IPS-NIHi11 (cell line): Measurements from ENCODE around the gene SH3RF1.
"Not testable (repeated sequence)": the region's sequence is repeated elsewhere in the genome, so short reads cannot be mapped to it uniquely, and the experiment has no call there.

Experiments
- DNase-seq: peaks from one replicate; pipeline ENCODE4 v3.0.0; 2012; ENCODE audit warnings: mixed read lengths, low spot score

The SH3RF1 gene

GRCh38 chr4:169225812-169226211 lies 44.9 kb downstream of the SH3RF1 start:
- no peak for DNase-seq

DNA sequence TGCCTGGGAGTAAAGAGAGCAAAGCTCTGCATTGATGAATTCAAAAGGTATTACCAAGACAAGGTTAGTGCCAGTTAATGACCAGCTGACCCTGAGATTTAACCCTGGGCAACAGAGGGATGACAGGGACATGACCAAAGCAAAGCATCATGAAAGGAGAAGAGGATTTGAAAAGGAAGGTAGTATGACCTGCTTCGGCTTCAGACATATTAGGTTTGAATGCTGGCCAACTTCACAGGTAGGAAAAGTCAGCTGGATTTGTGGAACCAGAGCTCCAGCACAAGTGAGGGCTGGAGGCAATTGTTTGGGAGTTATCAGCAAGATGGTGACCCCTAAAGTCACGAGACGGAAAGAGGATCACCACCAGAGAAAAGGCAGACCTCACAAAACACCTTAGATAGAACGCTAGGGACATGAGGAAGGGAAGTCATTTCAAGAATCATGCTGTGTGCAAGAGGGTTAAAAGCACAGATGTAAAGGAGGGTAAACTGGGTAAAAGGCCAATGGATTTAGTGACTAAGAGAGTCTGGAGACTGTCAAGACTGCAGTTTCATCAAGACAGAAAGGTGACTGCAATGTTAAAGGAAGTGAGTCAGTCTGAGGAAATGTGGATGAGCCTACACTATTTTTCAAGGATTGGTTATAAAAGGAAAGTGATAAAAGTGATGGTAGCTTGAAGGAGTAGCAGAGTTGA lies 45.6 kb downstream of the SH3RF1 start:
- DNase-seq: no peak

DNA sequence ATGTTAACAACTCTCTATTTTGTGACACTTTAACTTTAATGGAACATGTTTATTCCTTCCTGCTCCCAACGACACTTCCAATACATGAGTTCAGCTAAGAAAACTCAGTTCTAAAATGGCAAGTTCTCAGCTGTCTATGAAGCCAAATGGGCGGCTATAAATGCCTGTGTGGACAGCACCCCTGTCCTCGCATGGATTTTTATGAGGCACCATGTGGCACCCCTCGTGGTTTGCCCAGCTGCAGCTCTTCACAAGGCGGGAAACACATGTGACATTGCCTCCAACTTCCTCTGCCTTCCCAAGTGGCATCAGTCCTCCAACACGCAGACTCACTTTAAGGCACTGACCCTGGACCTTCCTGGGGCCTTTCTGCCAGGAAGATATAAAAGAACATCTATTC lies 48.0 kb downstream of the SH3RF1 start:
- no peak for DNase-seq

GRCh38 chr4:169221662-169222061 lies 49.1 kb downstream of the SH3RF1 start:
- DNase-seq: no peak

- DNase-seq: no peak
These were observed 49.8 kb downstream of the SH3RF1 start for GRCh38 chr4:169220854-169221411.

- DNase-seq: no peak
These were observed 50.3 kb downstream of the SH3RF1 start for GRCh38 chr4:169220447-169220846.

- DNase-seq: no peak
These were observed 51.3 kb downstream of the SH3RF1 start for GRCh38 chr4:169219440-169219839.

GRCh38 chr4:169215656-169216055 lies 55.1 kb downstream of the SH3RF1 start:
- DNase-seq: no peak

GRCh38 chr4:169212981-169213380 lies 57.8 kb downstream of the SH3RF1 start:
- DNase-seq: no peak

DNA sequence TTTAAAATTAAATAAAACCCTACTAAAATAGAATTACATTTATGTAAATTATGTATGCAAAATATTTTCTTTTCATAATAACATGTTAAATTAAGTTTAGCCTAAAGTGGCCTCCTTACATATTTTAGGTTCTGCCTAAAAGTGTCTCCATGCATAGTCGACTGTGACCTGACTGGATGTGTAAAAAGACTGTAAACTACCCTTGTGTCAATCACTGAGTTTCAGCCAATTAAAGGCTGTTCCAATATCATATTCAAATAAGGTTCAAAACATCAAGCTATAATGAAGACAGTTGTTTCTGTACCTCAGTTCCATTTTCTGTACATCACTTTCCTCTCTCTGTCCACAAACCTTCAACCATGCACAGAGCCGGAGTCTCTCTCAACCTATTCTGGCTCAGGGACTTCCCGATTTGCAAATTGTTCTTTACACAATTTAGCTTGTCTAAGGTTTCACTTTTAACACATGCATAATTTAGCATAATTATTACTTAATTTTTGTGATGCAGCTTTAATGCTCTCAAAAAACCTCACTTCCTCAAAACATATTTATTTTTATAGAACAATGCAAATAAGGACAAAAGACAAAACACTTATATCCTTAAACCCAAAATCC lies 60.1 kb downstream of the SH3RF1 start:
- DNase-seq: no peak

DNA sequence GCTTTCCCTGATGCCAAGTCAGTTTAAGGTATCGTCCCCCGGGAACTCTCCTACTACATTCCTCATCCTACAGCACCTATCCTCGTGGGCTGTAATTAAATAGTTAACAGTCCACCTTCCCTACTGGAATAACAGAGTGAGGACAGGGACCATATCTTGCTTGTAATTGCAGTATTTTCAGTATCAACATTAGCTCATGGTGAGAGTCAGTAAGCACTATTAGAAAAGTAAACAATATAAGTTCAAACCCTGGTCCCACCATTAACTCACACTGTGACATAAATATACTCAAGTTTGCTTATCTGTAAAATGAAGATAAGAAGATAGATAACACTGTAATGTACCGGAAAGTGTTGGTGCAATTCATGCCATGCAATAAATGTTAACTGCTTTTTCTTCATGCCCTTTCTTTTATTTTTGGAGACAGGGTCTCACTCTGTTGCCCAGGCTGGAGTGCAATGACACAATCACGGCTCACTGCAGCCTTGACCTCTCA lies 61.3 kb downstream of the SH3RF1 start:
- no peak for DNase-seq

GRCh38 chr4:169208516-169208915 lies 62.2 kb downstream of the SH3RF1 start:
- DNase-seq: no peak

- DNase-seq: no peak
These were observed 62.7 kb downstream of the SH3RF1 start for GRCh38 chr4:169208090-169208455.

DNA sequence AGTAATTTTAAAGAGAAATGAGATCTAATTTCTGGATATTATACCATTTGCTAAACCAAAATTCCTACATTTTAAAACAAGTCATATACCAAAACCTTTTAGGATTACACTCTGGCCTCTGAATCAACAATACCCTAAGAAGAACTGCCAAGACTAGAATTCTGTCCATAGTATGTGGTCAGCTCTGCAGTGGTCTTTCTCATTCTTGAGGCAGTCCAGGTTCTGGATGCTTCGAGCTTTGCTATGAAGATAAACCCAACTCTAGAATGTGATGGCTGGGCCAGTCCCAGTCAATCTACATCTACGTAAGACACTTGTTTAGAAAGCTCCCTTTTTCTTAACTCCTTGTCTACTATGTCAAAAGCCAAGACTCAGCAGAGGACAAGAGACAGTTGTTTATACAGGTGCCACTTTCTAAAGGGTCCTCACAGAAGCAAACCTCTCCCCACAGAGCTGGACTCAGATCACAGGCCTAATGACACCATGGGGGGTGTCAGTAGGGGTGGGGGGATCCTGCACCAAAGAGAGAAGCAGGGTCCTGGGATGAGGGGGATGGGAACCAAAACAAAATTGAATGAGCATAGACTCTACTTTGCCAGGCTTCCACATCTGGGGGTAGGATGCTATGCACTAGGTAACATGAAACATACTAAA lies 63.2 kb downstream of the SH3RF1 start:
- DNase-seq: no peak

- DNase-seq: no peak
These were observed 65.0 kb downstream of the SH3RF1 start for GRCh38 chr4:169205744-169206080.

DNA sequence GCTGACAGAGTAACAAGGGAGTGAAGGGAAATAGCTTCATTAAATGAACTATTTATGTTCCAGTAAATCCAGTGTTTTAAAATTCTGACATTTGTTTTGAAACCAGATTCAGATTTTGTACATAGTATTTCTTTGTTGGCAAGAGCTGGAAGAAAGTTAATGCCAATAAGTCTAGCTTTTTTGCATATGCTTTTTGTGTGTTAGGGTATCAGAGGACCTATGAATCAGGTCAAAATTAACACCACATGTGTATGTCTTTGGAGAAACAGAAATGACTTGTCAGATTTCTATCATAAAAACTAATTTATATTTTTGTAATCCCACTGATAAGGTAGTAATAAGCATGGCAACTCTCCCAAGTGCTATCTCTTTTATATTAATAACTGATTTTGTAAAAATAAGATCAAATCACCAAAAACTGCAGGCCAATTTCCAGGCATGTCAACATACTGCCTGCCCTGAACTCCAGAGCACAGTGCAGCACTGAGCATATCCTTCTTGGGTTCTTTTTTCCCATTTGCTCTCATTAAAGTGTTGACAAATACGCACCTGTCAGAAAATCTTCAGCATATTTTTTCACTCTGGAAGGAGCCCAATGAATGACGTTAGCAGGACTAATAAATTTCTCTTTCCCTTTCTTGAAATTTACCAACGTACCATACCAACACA lies 65.5 kb downstream of the SH3RF1 start:
- DNase-seq: no peak

DNA sequence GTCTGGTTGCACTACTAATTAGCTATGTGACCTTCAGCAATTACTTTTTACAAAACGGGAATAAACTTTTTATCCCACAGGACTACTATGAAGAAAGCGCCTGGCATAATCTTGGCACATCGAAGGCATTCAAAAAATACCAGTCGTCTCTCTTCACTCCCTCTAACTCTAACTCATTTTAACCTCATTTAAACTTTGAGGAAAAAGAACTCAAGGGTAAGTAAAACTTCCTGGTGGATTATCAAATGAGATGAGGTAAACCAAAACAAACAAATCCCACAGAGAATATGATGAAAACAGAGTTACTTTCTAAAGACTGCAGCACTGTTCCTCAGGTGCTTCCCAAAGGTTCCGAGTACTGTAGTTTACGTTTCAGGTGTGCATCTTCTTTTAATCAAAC lies 66.9 kb downstream of the SH3RF1 start:
- no peak for DNase-seq

DNA sequence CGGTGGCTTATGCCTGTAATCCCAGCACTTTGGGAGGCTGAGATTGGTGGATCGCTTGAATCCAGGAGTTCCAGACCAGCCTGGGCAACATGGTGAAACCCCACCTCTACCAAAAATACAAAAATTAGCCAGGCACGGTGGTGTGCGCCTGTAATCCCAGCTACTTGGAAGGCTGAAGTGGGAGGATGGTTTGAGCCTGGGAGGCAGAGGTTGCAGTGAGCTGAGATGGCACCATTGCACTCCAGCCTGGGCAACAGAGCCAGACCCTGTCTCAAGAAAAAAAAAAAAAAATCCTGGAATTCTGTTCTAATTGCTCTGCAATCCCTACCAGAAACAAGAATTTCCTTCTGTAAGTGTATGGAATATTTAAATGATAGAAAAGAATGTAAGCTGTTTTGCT lies 67.5 kb downstream of the SH3RF1 start:
- DNase-seq: not testable (repeated sequence)

DNA sequence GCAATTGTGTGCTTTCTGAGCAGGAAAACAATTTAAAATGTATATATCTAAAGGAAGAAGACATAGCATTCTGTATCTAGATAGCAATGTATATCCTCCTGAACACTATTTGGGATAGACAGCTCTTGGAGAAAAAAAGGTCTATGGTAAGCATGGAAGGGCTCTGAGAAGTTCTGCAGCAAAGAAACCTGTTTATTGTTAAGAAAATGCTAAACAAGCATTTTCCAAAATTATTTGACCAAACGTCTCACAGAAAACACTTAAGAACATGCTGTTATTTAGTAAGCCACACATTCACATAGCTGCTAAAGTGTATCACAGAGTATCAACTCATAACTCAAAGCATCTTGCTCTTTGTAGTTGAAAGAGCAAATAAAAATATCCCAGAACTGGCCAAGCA lies 67.9 kb downstream of the SH3RF1 start:
- no peak for DNase-seq

DNA sequence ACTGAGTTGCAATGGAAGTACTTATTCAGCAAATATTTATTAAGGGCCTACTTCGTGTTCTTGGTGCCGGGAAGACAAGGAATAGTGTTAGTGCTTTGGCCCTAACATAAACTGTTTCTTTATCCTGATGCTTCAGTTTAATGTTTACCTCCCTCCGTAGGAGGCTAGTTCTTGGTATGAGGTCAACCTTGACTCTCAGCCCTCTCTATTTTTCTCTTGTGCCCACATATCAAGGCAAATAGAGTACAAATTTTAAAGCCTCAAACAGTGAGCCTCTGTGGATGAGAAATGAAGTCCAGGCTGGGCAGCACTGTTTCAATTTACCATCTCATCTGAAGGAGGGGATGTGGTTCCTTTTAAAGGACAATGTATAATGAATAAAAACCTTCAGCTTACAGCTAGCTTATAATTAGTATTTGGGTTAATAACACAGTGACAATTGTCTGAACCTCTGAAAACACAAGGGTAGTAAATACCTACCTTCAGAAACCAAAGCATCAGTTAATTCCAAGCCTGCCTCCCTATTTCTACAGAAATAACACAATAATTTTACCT lies 68.5 kb downstream of the SH3RF1 start:
- no peak for DNase-seq

GRCh38 chr4:169201222-169202144 lies 69.3 kb downstream of the SH3RF1 start:
- DNase-seq: no peak
